Tibial nerve (tissue), 4 donors: ENCODE measurements around the gene TMX2. TPM values are rescaled to one million over a fixed set of nuclear protein-coding genes. Genes with fewer than 3 reads are reported as not detected.
A peak's percentile ranks its signal among the peaks of the same experiment; 100 is the strongest.

Source experiments
- DNase-seq, 2 donors: peaks; one replicate each; pipeline ENCODE4 v3.0.0-alpha.2; 2019; ENCODE audit warnings: low spot score in 2 of 2
- H3K27ac ChIP-seq, 4 donors: fragments of 200-600 bp; sonication (generic) in 3 of 4; one replicate each; pipeline ENCODE4 v1.5.1; 2017 to 2019; ENCODE audit warnings: mild to moderate bottlenecking in 1 of 4
- H3K27me3 ChIP-seq, 2 donors: fragments of 200-600 bp; sonication (generic) in 1 of 2; one replicate each; pipeline versions ENCODE4 v1.5.1 to v1.6.0; 2017 to 2019
- H3K36me3 ChIP-seq, 3 donors: fragments of 200-600 bp; sonication (generic); one replicate each; pipeline ENCODE4 v1.5.1; 2018 to 2019
- H3K4me1 ChIP-seq, 4 donors: fragments of 200-600 bp; sonication (generic) in 3 of 4; one replicate each; pipeline ENCODE4 v1.5.1; 2017 to 2019
- H3K4me3 ChIP-seq, 4 donors: fragments of 200-600 bp; sonication (generic) in 3 of 4; one replicate each; pipeline ENCODE4 v1.5.1; 2017 to 2019; ENCODE audit warnings: mild to moderate bottlenecking in 1 of 4, moderate library complexity in 1 of 4
- H3K9me3 ChIP-seq, 4 donors: fragments of 200-600 bp; sonication (generic) in 3 of 4; one replicate each; pipeline ENCODE4 v1.5.1; 2017 to 2019
- CTCF ChIP-seq, 5 experiments: fragments of 200-600 bp in 3 of 5; fragments of 450-650 bp in 2 of 5; sonication (generic) in 3 of 5; IDR thresholded peaks; one replicate each; pipeline ENCODE4 v1.5.1; 2016 to 2019; ENCODE audit warnings: antibody characterized with exemption in 5 of 5, mild to moderate bottlenecking in 3 of 5, moderate library complexity in 2 of 5
- EP300 ChIP-seq, 2 donors: sonication (generic); formaldehyde crosslinking; IDR thresholded peaks; one replicate each; pipeline ENCODE4 v1.6.1; 2017; ENCODE audit warnings: antibody characterized with exemption in 2 of 2, mild to moderate bottlenecking in 1 of 2
- POLR2A ChIP-seq, 2 donors: fragments of 450-650 bp; IDR thresholded peaks; one replicate each; pipeline ENCODE4 v1.6.1; 2017; ENCODE audit warnings: antibody characterized with exemption in 2 of 2, mild to moderate bottlenecking in 2 of 2, moderate library complexity in 2 of 2
- WGBS, 2 donors: methylation state at CpG; one replicate each; pipeline ENCODE4 v1.1.5; 2018; 5-methylcytosine and 5-hydroxymethylcytosine counted together
- total RNA-seq, 4 donors: library from RNA; depleted of rRNA; stranded (reverse); fragments of >200 nt; gene quantifications; one replicate each; pipeline ENCODE4 v1.1.0, GENCODE V29; 2016

TMX2 gene
- total RNA-seq, 4 donors from 2014 or later: 54.3 to 89.4 (median 71.7) TPM

GRCh38 chr11:57735619-57736298 is 23.4 kb downstream of the TMX2 start:
- Histone ChIP-seq H3K27me3 (no peaks in the 10 kb centered on the region), H3K27ac (no peak overlapping the region), H3K4me3 (no peak overlapping the region), H3K9me3 (no peaks in the 10 kb centered on the region), H3K4me1 (peaks cover 0 to 5% (median 0%) of the 10 kb centered on the region in 4 donors), H3K36me3 (peaks cover 0 to 26% (median 0%) of the 10 kb centered on the region in 3 donors)
- 65 to 72% methylated on average over 3 of the region's 3 CpGs for WGBS, 2 donors
- TF ChIP-seq EP300 (IDR thresholded peaks at IDR 0.05): no peak
- TF ChIP-seq POLR2A (IDR thresholded peaks at IDR 0.05): no peak
- no peak for TF ChIP-seq CTCF (IDR thresholded peaks at IDR 0.05)
- no peak for DNase-seq

GRCh38 chr11:57741132-57742086 is 29.0 kb downstream of the TMX2 start, which contains the start of gene SELENOH:
Gene SELENOH, plus strand, starts transcription at chr11:57741491. Its CDS starts 105 bp downstream, at chr11:57741596.
- Histone ChIP-seq H3K36me3 (peaks cover 0 to 65% (median 7%) of the 10 kb centered on the region in 3 donors), H3K9me3 (no peaks in the 10 kb centered on the region), H3K27ac (peak within 1 kb of the TSS; percentile 29 to 95 (median 94)), H3K4me1 (peaks cover 0 to 28% (median 9%) of the 10 kb centered on the region in 4 donors), H3K4me3 (peak within 1 kb of the TSS; percentile 50 to 92 (median 78)), H3K27me3 (no peaks in the 10 kb centered on the region)
- peak; percentile 88 for DNase-seq
- WGBS, 2 donors: 0 to 1% methylated on average over 52 to 54 of the region's 75 CpGs
- peak in 1 of 2 donors; percentile 81 for TF ChIP-seq POLR2A (IDR thresholded peaks at IDR 0.05)
- peak in 1 of 5 experiments; percentile 37 for TF ChIP-seq CTCF (IDR thresholded peaks at IDR 0.05)
- TF ChIP-seq EP300 (IDR thresholded peaks at IDR 0.05): peak; percentile 51 to 95

GRCh38 chr11:57742087-57742452 is 29.7 kb downstream of the TMX2 start:
- TF ChIP-seq CTCF (IDR thresholded peaks at IDR 0.05) (no peak), EP300 (IDR thresholded peaks at IDR 0.05) (no peak), POLR2A (IDR thresholded peaks at IDR 0.05) (no peak)
- Histone ChIP-seq H3K9me3 (no peaks in the 10 kb centered on the region), H3K27ac (peak overlapping the region; percentile 29 to 95 (median 94)), H3K4me3 (peak overlapping the region; percentile 50 to 92 (median 78)), H3K4me1 (peaks cover 0 to 28% (median 9%) of the 10 kb centered on the region in 4 donors), H3K27me3 (no peaks in the 10 kb centered on the region), H3K36me3 (peaks cover 0 to 72% (median 7%) of the 10 kb centered on the region in 3 donors)
- 2 to 6% methylated on average over 10 of the region's 10 CpGs for WGBS, 2 donors
- DNase-seq: no peak

GRCh38 chr11:57744357-57744756 is 32.0 kb downstream of the TMX2 start:
- H3K4me3 ChIP-seq: no peak overlapping the region
- H3K27me3 ChIP-seq: no peaks in the 10 kb centered on the region
- no peak overlapping the region for H3K27ac ChIP-seq
- peaks cover 0 to 64% (median 7%) of the 10 kb centered on the region in 3 donors for H3K36me3 ChIP-seq
- no peaks in the 10 kb centered on the region for H3K9me3 ChIP-seq
- WGBS, 2 donors: 71 to 85% methylated on average over 2 of the region's 2 CpGs
- DNase-seq: no peak
- H3K4me1 ChIP-seq: peaks cover 0 to 28% (median 9%) of the 10 kb centered on the region in 4 donors
- TF ChIP-seq CTCF (IDR thresholded peaks at IDR 0.05): no peak
- no peak for TF ChIP-seq EP300 (IDR thresholded peaks at IDR 0.05)
